ENCODE results near the gene SYT15B. TPM values are rescaled to one million over a fixed set of nuclear protein-coding genes. Genes with fewer than 3 reads are reported as not detected.
"Not testable (repeated sequence)": the region's sequence is repeated elsewhere in the genome, so short reads cannot be mapped to it uniquely, and the experiment has no call there.

Gene SYT15B
- total RNA-seq, 2 experiments from 2014 or later: 0.08 to 0.14 TPM

DNA sequence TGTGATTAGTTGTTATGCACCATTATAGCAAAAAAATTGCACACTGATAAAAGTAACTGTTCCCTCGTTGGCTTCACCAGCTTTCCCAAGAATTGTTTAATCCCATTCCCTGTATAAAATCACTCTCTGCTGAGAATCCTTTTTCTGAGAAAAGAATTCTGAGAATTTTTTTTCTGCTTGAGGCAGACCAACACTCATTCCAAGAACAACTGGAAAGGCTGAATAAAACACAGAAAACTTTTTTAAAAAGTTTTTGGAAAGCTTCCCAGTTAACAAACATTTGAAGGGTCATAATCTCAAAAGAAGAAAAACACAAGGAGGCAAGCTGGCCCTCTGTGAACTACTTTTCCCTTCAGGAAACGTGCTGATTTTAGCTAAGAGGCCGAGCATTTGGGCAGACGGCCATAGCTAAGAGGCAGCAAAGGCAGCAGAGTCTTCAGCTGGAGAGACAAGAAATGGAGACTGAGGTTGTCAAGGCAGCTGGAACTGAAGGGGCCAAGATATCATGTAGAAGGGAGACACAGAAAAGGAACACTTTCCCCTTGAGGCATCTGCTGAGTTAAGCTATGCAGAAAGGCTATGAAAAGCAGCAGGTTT lies 16.5 kb downstream of the SYT15B start:
- not testable (repeated sequence) for H3K27me3 Mint-ChIP-seq, H3K36me3 Mint-ChIP-seq, H3K27ac Mint-ChIP-seq, H3K4me1 Mint-ChIP-seq, H3K9me3 Mint-ChIP-seq, DNase-seq, H3K4me3 Mint-ChIP-seq

DNA sequence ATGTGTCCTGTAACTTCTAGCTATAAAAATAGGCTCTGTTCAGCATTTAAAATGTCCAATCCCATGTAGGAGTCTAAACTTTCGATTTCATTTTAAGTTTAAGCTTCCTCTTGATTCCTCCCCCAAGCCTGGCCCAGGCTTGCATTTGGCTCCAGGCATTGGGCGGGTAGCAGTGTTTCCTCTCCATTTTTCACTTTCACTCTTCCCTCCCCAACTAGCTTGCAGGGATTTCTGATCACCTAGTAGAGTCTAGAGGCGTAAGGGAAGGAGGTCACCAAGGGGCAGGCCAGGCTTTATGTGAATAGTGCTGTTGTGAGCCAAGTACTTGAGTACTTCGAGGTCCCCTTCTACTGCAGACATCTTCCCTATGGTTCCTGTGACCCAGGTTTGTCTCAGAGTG lies 18.5 kb downstream of the SYT15B start:
- not testable (repeated sequence) for DNase-seq, H3K27ac Mint-ChIP-seq, H3K9me3 Mint-ChIP-seq, H3K4me3 Mint-ChIP-seq, H3K4me1 Mint-ChIP-seq, H3K27me3 Mint-ChIP-seq, H3K36me3 Mint-ChIP-seq

DNA sequence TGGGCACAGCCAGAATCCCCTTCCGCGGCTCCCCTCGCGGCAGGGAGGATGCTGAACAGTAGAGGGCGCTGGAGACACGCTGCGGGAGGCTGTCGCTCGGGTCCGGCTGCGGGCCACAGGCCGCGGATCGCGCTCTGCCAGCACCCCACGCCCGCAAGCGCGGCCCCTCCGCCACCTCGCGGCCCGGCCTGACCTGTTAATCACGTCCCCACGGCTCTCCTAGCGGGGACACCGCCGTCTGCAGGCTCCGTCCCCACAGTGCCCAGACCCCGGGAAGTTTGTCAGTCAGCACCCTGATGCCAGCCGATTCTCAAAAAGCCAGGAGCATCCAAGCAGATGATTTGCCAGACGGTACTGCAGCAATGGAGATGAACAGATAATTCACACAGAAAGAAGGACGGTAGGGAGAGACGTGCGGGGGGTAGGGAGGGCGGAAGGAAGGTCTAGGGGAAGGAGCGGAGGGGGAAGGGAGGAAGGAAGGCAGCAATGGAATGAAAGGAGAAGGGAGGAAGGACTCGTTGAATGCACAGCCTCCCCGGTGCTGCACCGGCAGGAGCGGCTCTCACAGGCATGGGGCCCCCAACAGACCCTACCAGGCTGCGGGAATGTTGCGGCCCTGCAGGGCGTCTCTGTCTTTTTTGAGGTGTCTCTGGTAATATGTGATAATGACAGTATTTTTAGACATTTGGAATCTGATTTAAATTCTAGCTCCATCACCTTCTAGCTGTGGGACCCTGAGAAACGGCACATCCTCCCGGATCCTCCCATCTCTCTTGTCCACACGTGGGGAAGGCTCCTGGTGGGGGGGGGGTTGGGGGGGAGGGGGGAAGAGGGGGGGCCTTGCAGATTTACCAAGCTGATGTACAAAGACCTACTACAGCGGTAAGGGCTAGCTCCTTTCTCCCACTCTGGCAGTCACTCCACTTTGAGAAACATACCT lies 19.5 kb downstream of the SYT15B start:
- H3K27ac Mint-ChIP-seq, H3K4me1 Mint-ChIP-seq, H3K36me3 Mint-ChIP-seq, H3K9me3 Mint-ChIP-seq, H3K27me3 Mint-ChIP-seq: not testable (repeated sequence)
- peak overlapping the region; percentile 51 for H3K4me3 Mint-ChIP-seq
- peak; percentile 54 for DNase-seq

DNA sequence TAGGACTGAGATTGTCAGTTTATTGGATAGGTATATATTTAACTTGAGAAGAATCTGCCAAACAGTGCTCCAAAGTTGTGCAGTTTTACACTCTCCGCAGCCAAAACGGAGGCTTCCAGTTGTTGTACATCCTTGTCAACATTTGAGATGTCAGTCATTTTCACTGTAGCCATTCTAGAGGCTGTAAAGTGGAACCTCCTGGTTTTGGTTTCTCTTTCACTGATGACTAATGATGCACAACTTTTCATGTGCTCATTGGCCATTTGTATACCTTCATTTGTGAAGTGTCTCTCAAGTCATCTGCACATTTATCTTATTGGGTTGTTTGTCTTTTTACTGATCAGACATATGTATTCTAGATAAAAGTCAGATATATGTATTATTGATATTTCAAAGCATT lies 22.5 kb downstream of the SYT15B start:
- not testable (repeated sequence) for H3K27me3 Mint-ChIP-seq, H3K4me3 Mint-ChIP-seq, DNase-seq, H3K9me3 Mint-ChIP-seq, H3K4me1 Mint-ChIP-seq, H3K36me3 Mint-ChIP-seq, H3K27ac Mint-ChIP-seq

DNA sequence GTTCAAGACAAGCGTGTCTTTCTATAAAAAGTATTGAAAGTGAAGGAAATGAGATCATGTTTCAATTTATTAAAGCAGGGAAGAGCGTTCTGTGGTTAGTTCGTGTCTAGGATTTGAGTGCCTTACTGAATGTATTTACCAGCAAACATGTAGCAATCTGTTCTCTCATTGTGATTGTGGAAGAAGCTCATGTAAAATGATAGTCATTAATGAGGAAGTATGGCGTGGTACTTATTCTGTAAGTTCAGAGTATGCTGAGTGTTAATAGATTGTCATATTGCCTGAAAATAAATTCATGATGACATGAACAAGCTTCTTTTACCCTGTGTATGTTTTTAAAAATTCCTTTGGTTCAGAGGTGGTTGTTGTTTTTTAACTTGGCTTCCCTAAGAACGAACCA lies 32.5 kb downstream of the SYT15B start:
- not testable (repeated sequence) for DNase-seq, H3K27ac Mint-ChIP-seq, H3K27me3 Mint-ChIP-seq, H3K4me3 Mint-ChIP-seq, H3K4me1 Mint-ChIP-seq, H3K36me3 Mint-ChIP-seq, H3K9me3 Mint-ChIP-seq

DNA sequence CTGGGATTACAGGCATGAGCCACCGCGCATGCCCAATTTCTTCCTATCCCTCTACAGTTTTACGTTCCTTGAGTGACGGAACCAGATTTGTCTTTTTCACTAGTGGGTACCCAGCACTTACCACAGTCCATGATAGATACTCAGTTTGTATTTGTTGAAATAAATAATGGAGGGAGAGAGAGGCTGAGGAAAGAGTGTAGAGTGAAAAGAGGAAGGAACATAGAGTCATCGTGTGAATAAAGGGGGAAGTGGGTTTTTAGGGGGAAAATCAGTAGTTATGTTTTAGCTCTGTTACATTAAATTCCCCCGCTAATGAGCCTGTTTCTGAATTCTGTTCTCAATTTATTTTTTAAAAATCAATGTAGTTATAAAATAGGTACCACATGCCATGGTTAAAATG lies 37.7 kb downstream of the SYT15B start:
- not testable (repeated sequence) for H3K27ac Mint-ChIP-seq, H3K36me3 Mint-ChIP-seq, H3K27me3 Mint-ChIP-seq, H3K4me3 Mint-ChIP-seq, H3K9me3 Mint-ChIP-seq, H3K4me1 Mint-ChIP-seq, DNase-seq

DNA sequence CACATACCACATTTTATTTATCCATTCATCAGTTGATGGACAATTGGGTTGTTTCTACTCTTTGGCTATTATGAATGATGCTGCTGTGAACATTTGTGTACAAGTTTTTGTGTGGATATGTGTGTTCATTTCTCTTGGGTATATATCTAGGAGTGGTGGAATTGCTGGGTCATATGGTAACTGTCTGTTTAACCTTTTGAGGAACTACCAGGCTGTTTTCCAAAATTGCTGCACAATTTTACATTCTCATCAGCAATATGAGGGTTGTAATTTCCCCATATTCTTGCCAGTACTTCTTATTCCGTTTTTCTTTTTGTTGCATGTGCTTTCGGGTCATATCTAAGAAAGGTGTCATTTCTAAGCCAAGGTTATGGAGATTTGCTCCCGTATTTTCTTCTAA lies 38.3 kb downstream of the SYT15B start:
- not testable (repeated sequence) for H3K27me3 Mint-ChIP-seq, DNase-seq, H3K36me3 Mint-ChIP-seq, H3K27ac Mint-ChIP-seq, H3K4me1 Mint-ChIP-seq, H3K9me3 Mint-ChIP-seq, H3K4me3 Mint-ChIP-seq

DNA sequence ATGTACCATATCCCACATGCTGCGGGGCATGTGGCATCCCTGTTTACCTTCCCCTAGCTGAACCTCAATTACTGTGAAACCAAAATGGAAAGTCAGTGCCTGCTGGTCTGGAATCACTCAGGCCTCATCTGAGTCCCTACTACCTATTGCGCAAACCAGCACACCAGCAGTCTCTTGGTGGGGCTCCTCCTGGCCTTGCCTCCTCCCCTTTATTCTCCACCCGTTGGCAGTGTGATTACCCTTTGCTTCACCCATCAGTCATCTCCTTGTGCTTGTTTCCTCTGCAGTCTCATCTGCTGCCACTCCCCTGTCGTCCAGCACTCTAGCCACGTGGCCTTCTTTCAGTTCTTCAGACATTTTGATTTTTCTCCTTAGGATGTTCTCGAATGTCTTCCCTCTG lies 39.3 kb downstream of the SYT15B start:
- not testable (repeated sequence) for H3K27ac Mint-ChIP-seq, H3K36me3 Mint-ChIP-seq, DNase-seq, H3K4me3 Mint-ChIP-seq, H3K4me1 Mint-ChIP-seq, H3K9me3 Mint-ChIP-seq, H3K27me3 Mint-ChIP-seq

DNA sequence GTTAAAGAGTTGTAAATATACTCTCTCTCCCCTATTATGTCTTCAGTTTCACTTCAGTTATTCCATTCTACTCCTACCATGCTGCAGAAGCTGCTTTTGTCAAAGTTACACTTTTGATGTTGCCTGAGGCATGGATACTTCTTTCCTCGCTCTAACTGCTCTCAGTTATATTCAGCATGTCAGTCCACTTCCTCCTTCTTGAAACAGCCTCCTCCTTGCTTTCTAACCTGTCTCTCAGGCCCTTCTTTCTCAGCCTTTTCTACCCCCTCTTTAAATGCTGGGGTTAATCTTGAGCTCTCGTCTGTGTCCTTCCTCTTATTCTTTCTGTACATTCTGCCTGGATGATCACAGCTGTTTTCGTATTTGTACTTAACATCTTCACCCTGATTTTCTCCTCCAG lies 40.0 kb downstream of the SYT15B start:
- DNase-seq, H3K9me3 Mint-ChIP-seq, H3K36me3 Mint-ChIP-seq, H3K4me1 Mint-ChIP-seq, H3K27me3 Mint-ChIP-seq, H3K4me3 Mint-ChIP-seq, H3K27ac Mint-ChIP-seq: not testable (repeated sequence)

DNA sequence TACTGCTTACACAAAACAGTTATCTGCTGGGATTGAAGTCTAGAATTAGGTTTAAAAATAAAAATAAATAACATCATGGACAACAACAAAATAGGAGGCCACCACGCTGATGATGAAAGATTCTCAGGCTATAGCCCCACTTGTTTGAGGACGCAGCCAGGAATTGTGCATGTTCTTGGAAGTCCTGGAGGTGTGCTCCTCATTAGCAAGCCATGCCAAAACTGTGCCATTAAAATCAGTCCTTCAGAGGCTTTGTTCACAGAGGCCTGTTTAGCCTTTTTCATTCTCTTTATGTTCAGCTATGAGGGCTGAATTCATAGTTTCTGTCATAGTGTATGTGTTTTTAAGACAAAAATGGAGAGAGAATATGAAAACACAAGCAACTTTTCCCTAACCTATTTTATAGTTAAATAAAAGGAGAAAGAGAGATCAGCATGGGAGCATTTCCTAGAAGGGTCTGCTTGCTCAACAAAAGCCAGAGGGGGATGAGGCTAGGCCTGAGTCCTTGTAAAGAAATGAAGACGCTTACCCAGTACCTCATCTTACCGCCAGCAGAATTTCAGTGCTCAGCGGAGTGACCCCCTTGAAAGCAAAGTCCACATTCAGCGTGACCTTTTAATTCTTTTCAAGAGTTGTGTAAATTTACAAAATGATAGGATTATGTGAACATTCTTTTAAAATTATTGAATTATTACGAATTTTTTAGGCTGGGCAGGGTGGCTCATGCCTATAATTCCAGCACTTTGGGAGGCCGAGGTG lies 46.2 kb downstream of the SYT15B start:
- not testable (repeated sequence) for H3K36me3 Mint-ChIP-seq, H3K9me3 Mint-ChIP-seq, H3K27ac Mint-ChIP-seq, DNase-seq, H3K4me3 Mint-ChIP-seq, H3K27me3 Mint-ChIP-seq, H3K4me1 Mint-ChIP-seq

Other genes with a start within 250 kb of the SYT15B start
- 1 to 10 TPM; 2.1 to 2.8 TPM for gene AGAP9, start 240.0 kb downstream of the SYT15B start, total RNA-seq
- not detected for gene NPY4R2, start 155.1 kb upstream of the SYT15B start, total RNA-seq
- not detected for gene FAM25C, start 236.2 kb upstream of the SYT15B start, total RNA-seq

Data from activated naive CD8-positive, alpha-beta T cell treated with anti-CD3 and anti-CD28 coated beads for 36 hours (primary cell).